GM23338 (cell line): ENCODE data around the gene CABCOCO1. TPM values are rescaled to one million over a fixed set of nuclear protein-coding genes. Genes with fewer than 3 reads are reported as not detected.

Source experiments
- ATAC-seq: fragments of 200-7000 bp; cut with Tn5 transposase; 3 replicates; pipeline ENCODE4 v1.9.1; 2020
- DNase-seq: peaks from one replicate; pipeline ENCODE4 v3.0.0-alpha.2; 2015; ENCODE audit warnings: low spot score
- H2AFZ ChIP-seq: fragments of 200-600 bp; sonication (generic); 2 replicates; pipeline ENCODE4 v1.8.0; 2016; ENCODE audit warnings: antibody characterized with exemption, mild to moderate bottlenecking, moderate library complexity
- H3F3A ChIP-seq: fragments of 200-600 bp; sonication (generic); replicated peaks from 2 replicates; pipeline ENCODE4 v1.8.0; 2017; ENCODE audit warnings: antibody characterized with exemption, mixed run types, low read depth
- H3K27ac ChIP-seq: fragments of 200-600 bp; sonication (generic); 2 replicates; pipeline ENCODE4 v1.6.1; 2016; ENCODE audit warnings: low read depth
- H3K27me3 ChIP-seq: fragments of 200-600 bp; sonication (generic); 2 replicates; pipeline ENCODE4 v1.8.0; 2016; ENCODE audit warnings: mild to moderate bottlenecking, mixed run types, moderate library complexity; ENCODE audit not compliant: insufficient read depth
- H3K36me3 ChIP-seq: fragments of 200-600 bp; sonication (generic); 2 replicates; pipeline ENCODE4 v1.8.0; 2016; ENCODE audit warnings: mild to moderate bottlenecking; ENCODE audit not compliant: insufficient read depth
- H3K4me1 ChIP-seq: fragments of 200-600 bp; sonication (generic); 2 replicates; pipeline ENCODE4 v1.8.0; 2016; ENCODE audit warnings: mild to moderate bottlenecking, moderate library complexity; ENCODE audit not compliant: insufficient read depth
- H3K4me2 ChIP-seq: fragments of 200-600 bp; sonication (generic); 2 replicates; pipeline ENCODE4 v1.7.1; 2017; ENCODE audit warnings: mixed run types
- H3K4me3 ChIP-seq: fragments of 200-600 bp; sonication (generic); 2 replicates; pipeline ENCODE4 v1.6.1; 2016; ENCODE audit warnings: mixed run types
- H3K79me2 ChIP-seq: fragments of 200-600 bp; sonication (generic); replicated peaks from 2 replicates; pipeline ENCODE4 v1.8.0; 2017; ENCODE audit warnings: mild to moderate bottlenecking; ENCODE audit not compliant: insufficient read depth
- H3K9me2 ChIP-seq: fragments of 200-600 bp; sonication (generic); 2 replicates; pipeline ENCODE4 v1.8.0; 2017; ENCODE audit not compliant: insufficient read depth
- H4K20me1 ChIP-seq: fragments of 200-600 bp; sonication (generic); replicated peaks from 2 replicates; pipeline ENCODE4 v1.8.0; 2017; ENCODE audit warnings: mild to moderate bottlenecking; ENCODE audit not compliant: insufficient read depth
- H3K27ac Mint-ChIP-seq: 2 replicates; pipeline ENCODE4 v1.8.0; 2020; ENCODE audit warnings: inconsistent platforms, mild to moderate bottlenecking, moderate library complexity, mixed read lengths
- H3K27me3 Mint-ChIP-seq: 3 replicates; pipeline ENCODE4 v1.8.0; 2022; ENCODE audit warnings: low read depth, mild to moderate bottlenecking, moderate library complexity, mixed read lengths, inconsistent platforms; ENCODE audit not compliant: insufficient read depth, poor library complexity
- H3K36me3 Mint-ChIP-seq: 3 replicates; pipeline ENCODE4 v1.8.0; 2021; ENCODE audit warnings: low read depth, mild to moderate bottlenecking, inconsistent platforms, moderate library complexity, mixed read lengths
- H3K4me1 Mint-ChIP-seq: 3 replicates; pipeline ENCODE4 v1.8.0; 2020; ENCODE audit warnings: mild to moderate bottlenecking, inconsistent platforms, mixed read lengths
- H3K4me3 Mint-ChIP-seq: 3 replicates; pipeline ENCODE4 v1.8.0; 2021; ENCODE audit warnings: moderate library complexity, mild to moderate bottlenecking, inconsistent platforms, mixed read lengths
- H3K9me3 Mint-ChIP-seq: 3 replicates; pipeline ENCODE4 v1.8.0; 2020; ENCODE audit warnings: moderate library complexity, mild to moderate bottlenecking, inconsistent platforms, mixed read lengths
- CREB1 ChIP-seq: fragments of 250-450 bp; sonication (Bioruptor Pico); IDR thresholded peaks from 2 replicates; pipeline ENCODE4 v1.5.0; 2020; ENCODE audit warnings: low read depth, mild to moderate bottlenecking, moderate library complexity
- CTCF ChIP-seq, 2 experiments: fragments of 200-600 bp in 1 of 2; sonication (generic) in 1 of 2; conservative IDR thresholded peaks; 2 replicates each; pipeline versions ENCODE4 v1.5.1 to v1.6.1; 2016 to 2017; ENCODE audit warnings: antibody characterized with exemption in 2 of 2, low read depth in 2 of 2, mild to moderate bottlenecking in 2 of 2, moderate library complexity in 1 of 2
- ETS1 ChIP-seq: IDR thresholded peaks from 2 replicates; pipeline ENCODE4 v1.6.1; 2016; ENCODE audit warnings: antibody characterized with exemption
- EZH2phosphoT487 ChIP-seq: fragments of 200-600 bp; sonication (generic); IDR thresholded peaks from one replicate; pipeline ENCODE4 v1.8.1; 2018; ENCODE audit warnings: antibody characterized with exemption; ENCODE audit not compliant: unreplicated experiment
- JUNB ChIP-seq: IDR thresholded peaks from one replicate; pipeline ENCODE4 v1.6.1; 2016; ENCODE audit warnings: antibody characterized with exemption; ENCODE audit not compliant: unreplicated experiment
- NANOG ChIP-seq: IDR thresholded peaks from 2 replicates; pipeline ENCODE4 v1.6.1; 2016; ENCODE audit warnings: antibody characterized with exemption, borderline replicate concordance
- REST ChIP-seq: IDR thresholded peaks from one replicate; pipeline ENCODE4 v1.6.1; 2018; ENCODE audit warnings: antibody characterized with exemption; ENCODE audit not compliant: unreplicated experiment
- STAT1 ChIP-seq: IDR thresholded peaks from one replicate; pipeline ENCODE4 v1.6.1; 2016; ENCODE audit warnings: antibody characterized with exemption; ENCODE audit not compliant: unreplicated experiment
- ZNF114 ChIP-seq: fragments of 250-450 bp; sonication (Bioruptor Pico); IDR thresholded peaks from 2 replicates; pipeline ENCODE4 v1.5.0; 2020; ENCODE audit warnings: mild to moderate bottlenecking, moderate library complexity
- ZNF462 ChIP-seq: fragments of 250-450 bp; sonication (Bioruptor Pico); IDR thresholded peaks from 2 replicates; pipeline ENCODE4 v1.5.0; 2020; ENCODE audit warnings: mild to moderate bottlenecking, moderate library complexity
- polyA plus RNA-seq: library from polyadenylated mRNA; unstranded; fragments of >200 nt; fragmentation: Nextera tagmentation; extraction: Ambion mirVana; gene quantifications from 2 replicates; pipeline ENCODE4 v1.2.1, GENCODE V29; 2016
- total RNA-seq: library from RNA; depleted of rRNA; stranded (reverse); fragments of >200 nt; shearing (Covaris generic); gene quantifications from 2 replicates; pipeline ENCODE4 v1.2.3, GENCODE V29; 2014

The CABCOCO1 gene
- total and polyA plus RNA-seq, 2 experiments from 2014 or later = not detected

DNA sequence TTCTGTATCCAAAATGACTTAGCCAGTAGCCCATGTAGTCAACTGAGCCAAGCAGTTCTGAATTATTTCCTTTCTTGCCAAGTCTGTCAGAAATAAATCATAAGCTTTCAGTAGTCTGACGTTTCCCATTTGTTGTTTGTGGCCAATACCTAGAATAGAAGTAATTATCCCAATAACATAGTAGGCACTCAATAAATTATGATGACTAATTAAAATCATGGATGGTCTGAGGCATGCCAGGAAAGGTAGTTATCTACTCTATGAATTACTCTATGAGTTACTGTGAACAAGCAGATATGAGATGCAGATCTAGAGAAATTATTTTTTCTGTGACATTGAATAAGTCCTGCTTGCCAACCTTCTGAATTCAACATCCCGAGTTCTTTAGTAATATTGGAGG is 2.3 kb downstream of the CABCOCO1 start:
- ATAC-seq (no peak), DNase-seq (no peak)
- peaks cover 10% of the 10 kb centered on the region; the same call in 2 of the 3 replicates for H3K4me1 Mint-ChIP-seq
- H3K4me3 Mint-ChIP-seq = no peak overlapping the region
- peaks cover 13% of the 10 kb centered on the region for H3K4me1 ChIP-seq
- no peak overlapping the region for H3K4me3 ChIP-seq
- no peaks in the 10 kb centered on the region for H3K79me2 ChIP-seq
- H3K27me3 ChIP-seq = no peaks in the 10 kb centered on the region
- H3K27ac ChIP-seq = no peak overlapping the region
- no peaks in the 10 kb centered on the region for H3K9me3 Mint-ChIP-seq
- no peaks in the 10 kb centered on the region for H3K36me3 ChIP-seq
- H4K20me1 ChIP-seq = no peaks in the 10 kb centered on the region
- TF ChIP-seq CREB1 (CRISPR knock-in tag) (no peak), ZNF462 (CRISPR knock-in tag) (no peak), STAT1 (no peak), REST (no peak), ETS1 (no peak), JUNB (no peak), NANOG (no peak), EZH2phosphoT487 (no peak), ZNF114 (CRISPR knock-in tag) (no peak), CTCF (conservative IDR thresholded peaks at IDR 0.05; ENCODE audit: low read depth in 2 of 2) (no peak)
- no peak overlapping the region for H2AFZ ChIP-seq
- peaks cover 2% of the 10 kb centered on the region for H3K27me3 Mint-ChIP-seq
- H3K36me3 Mint-ChIP-seq = no peaks in the 10 kb centered on the region
- H3K4me2 ChIP-seq = no peak overlapping the region
- H3F3A ChIP-seq = no peaks in the 10 kb centered on the region
- H3K27ac Mint-ChIP-seq = no peak overlapping the region
- no peaks in the 10 kb centered on the region for H3K9me2 ChIP-seq
